Neural cell (in vitro differentiated cells): ENCODE measurements around the gene ACSM3. TPM values are rescaled to one million over a fixed set of nuclear protein-coding genes. Genes with fewer than 3 reads are reported as not detected.

ENCODE experiments used
- H2AFZ ChIP-seq: fragments of 200-600, 300-800 bp; sonication (generic), shearing (Covaris generic); 2 replicates; pipeline ENCODE4 v1.6.0; 2014; ENCODE audit warnings: low read depth, mild to moderate bottlenecking, antibody characterized with exemption, low read length, moderate library complexity
- H3F3A ChIP-seq: fragments of 200-600 bp; shearing (Covaris generic); 2 replicates; pipeline ENCODE4 v1.6.1; 2016; ENCODE audit warnings: mild to moderate bottlenecking, moderate library complexity, mixed read lengths, antibody characterized with exemption, low read length; ENCODE audit not compliant: insufficient read depth, poor library complexity, severe bottlenecking
- H3K27ac ChIP-seq: fragments of 200-600, 300-800 bp; sonication (generic), shearing (Covaris generic); 2 replicates; pipeline ENCODE4 v1.5.1; 2014; ENCODE audit warnings: mild to moderate bottlenecking, low read length, moderate library complexity
- H3K27me3 ChIP-seq: fragments of 300-800, 200-600 bp; sonication (generic), shearing (Covaris generic); 2 replicates; pipeline ENCODE4 v1.6.0; 2014; ENCODE audit warnings: mild to moderate bottlenecking, low read depth, low read length, moderate library complexity; ENCODE audit not compliant: insufficient read depth
- H3K36me3 ChIP-seq: fragments of 300-800, 200-600 bp; sonication (generic), shearing (Covaris generic); 2 replicates; pipeline ENCODE4 v1.5.1; 2014; ENCODE audit warnings: mild to moderate bottlenecking, antibody characterized with exemption, low read length, moderate library complexity; ENCODE audit not compliant: insufficient read depth
- H3K4me2 ChIP-seq: fragments of 300-800, 200-600 bp; sonication (generic), shearing (Covaris generic); 2 replicates; pipeline ENCODE4 v1.6.0; 2014; ENCODE audit warnings: mild to moderate bottlenecking, low read length
- H3K4me3 ChIP-seq: fragments of 300-800, 200-600 bp; sonication (generic), shearing (Covaris generic); 2 replicates; pipeline ENCODE4 v1.5.1; 2014; ENCODE audit warnings: mild to moderate bottlenecking, low read length, moderate library complexity
- H3K79me2 ChIP-seq: fragments of 200-600 bp; shearing (Covaris generic); replicated peaks from 2 replicates; pipeline ENCODE4 v1.6.0; 2014; ENCODE audit warnings: mild to moderate bottlenecking, low read length, moderate library complexity; ENCODE audit not compliant: insufficient read depth
- H3K9ac ChIP-seq: fragments of 300-800, 200-600 bp; sonication (generic), shearing (Covaris generic); 2 replicates; pipeline ENCODE4 v1.6.1; 2016; ENCODE audit warnings: mild to moderate bottlenecking, low read length, mixed read lengths
- H3K9me2 ChIP-seq: fragments of 200-600 bp; shearing (Covaris generic); 2 replicates; pipeline ENCODE4 v1.6.1; 2016; ENCODE audit warnings: mild to moderate bottlenecking, low read length, mixed read lengths; ENCODE audit not compliant: insufficient read depth
- H3K9me3 ChIP-seq: fragments of 200-600, 300-800 bp; sonication (generic), shearing (Covaris generic); 2 replicates; pipeline ENCODE4 v1.6.1; 2016; ENCODE audit warnings: mild to moderate bottlenecking, mixed run types, low read length, moderate library complexity, mixed read lengths
- H4K20me1 ChIP-seq: fragments of 200-600 bp; shearing (Covaris generic); 2 replicates; pipeline ENCODE4 v1.6.1; 2016; ENCODE audit warnings: mild to moderate bottlenecking, mixed run types; ENCODE audit not compliant: insufficient read depth
- EP300 ChIP-seq: fragments of 450-650 bp; conservative IDR thresholded peaks from 2 replicates; pipeline ENCODE4 v1.6.1; 2014; ENCODE audit warnings: antibody characterized with exemption, mild to moderate bottlenecking, moderate library complexity; ENCODE audit not compliant: poor library complexity, severe bottlenecking
- EZH2 ChIP-seq: fragments of 200-600, 300-800 bp; shearing (Covaris generic), sonication (generic); IDR thresholded peaks from 2 replicates; pipeline ENCODE4 v1.6.1; 2014; ENCODE audit warnings: antibody characterized with exemption, low read length, borderline replicate concordance, mild to moderate bottlenecking; ENCODE audit not compliant: insufficient read depth, poor library complexity, severe bottlenecking
- MXI1 ChIP-seq: fragments of 450-650 bp; conservative IDR thresholded peaks from 2 replicates; pipeline ENCODE4 v1.6.1; 2014; ENCODE audit warnings: antibody characterized with exemption, mild to moderate bottlenecking; ENCODE audit not compliant: poor library complexity, severe bottlenecking
- POLR2AphosphoS5 ChIP-seq: IDR thresholded peaks from 2 replicates; pipeline ENCODE4 v1.6.1; 2012
- RAD21 ChIP-seq: fragments of 450-650 bp; conservative IDR thresholded peaks from 2 replicates; pipeline ENCODE4 v1.6.1; 2014; ENCODE audit warnings: antibody characterized with exemption, mild to moderate bottlenecking, moderate library complexity
- SMC3 ChIP-seq: fragments of 450-650 bp; conservative IDR thresholded peaks from 2 replicates; pipeline ENCODE4 v1.6.1; 2014; ENCODE audit warnings: antibody characterized with exemption, mild to moderate bottlenecking, moderate library complexity; ENCODE audit not compliant: poor library complexity
- TAF1 ChIP-seq: IDR thresholded peaks from 2 replicates; pipeline ENCODE4 v1.6.1; 2012; ENCODE audit warnings: low read depth
- polyA plus RNA-seq: library from polyadenylated mRNA; depleted of rRNA; stranded (reverse); fragments of >200 nt; gene quantifications from 2 replicates; pipeline ENCODE4 v1.2.3, GENCODE V29; 2014
- TF ChIP-seq, protein P1 (sequence below): IDR thresholded peaks from 2 replicates; pipeline ENCODE4 v1.6.1; 2012; ENCODE audit warnings: borderline replicate concordance
- TF ChIP-seq, protein P2 (sequence below): fragments of 450-650 bp; IDR thresholded peaks from 2 replicates; pipeline ENCODE4 v1.5.1; 2014; ENCODE audit warnings: antibody characterized with exemption, mild to moderate bottlenecking, moderate library complexity; ENCODE audit not compliant: poor library complexity, severe bottlenecking

The ACSM3 gene
- polyA plus RNA-seq, 1 donor from 2014 or later: 0.57 TPM

DNA sequence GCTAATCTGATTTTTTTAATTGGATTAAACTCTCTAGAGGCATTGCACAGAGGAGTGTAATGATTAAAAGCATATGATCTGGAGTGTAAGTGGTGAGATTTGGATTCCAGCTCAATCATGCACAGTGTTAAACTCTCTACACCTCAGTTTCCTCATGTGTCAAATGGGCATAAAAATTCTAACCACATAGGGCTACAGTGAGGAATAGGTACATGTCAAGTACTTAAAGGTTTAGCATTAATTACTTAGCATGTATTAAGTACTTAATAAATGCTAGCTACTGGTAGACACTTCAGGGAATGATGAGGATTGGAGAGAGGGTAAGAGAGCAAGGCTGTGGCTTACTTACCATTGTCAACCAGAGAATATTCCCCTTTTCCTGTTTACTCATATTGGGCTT is 25.3 kb downstream of the ACSM3 start:
- Histone ChIP-seq H3F3A (no peaks in the 10 kb centered on the region), H3K79me2 (no peaks in the 10 kb centered on the region), H3K9ac (no peak overlapping the region), H3K9me3 (no peaks in the 10 kb centered on the region), H2AFZ (no peak overlapping the region), H3K27ac (no peak overlapping the region), H3K4me3 (no peak overlapping the region), H3K36me3 (no peaks in the 10 kb centered on the region), H3K9me2 (no peaks in the 10 kb centered on the region), H3K4me2 (no peak overlapping the region), H4K20me1 (no peaks in the 10 kb centered on the region), H3K27me3 (no peaks in the 10 kb centered on the region)
- TF ChIP-seq TAF1 (no peak), EP300 (no peak), SMC3 (no peak), POLR2AphosphoS5 (no peak), EZH2 (no peak), RAD21 (no peak), MXI1 (no peak)
- TF ChIP-seq, protein P1, sequence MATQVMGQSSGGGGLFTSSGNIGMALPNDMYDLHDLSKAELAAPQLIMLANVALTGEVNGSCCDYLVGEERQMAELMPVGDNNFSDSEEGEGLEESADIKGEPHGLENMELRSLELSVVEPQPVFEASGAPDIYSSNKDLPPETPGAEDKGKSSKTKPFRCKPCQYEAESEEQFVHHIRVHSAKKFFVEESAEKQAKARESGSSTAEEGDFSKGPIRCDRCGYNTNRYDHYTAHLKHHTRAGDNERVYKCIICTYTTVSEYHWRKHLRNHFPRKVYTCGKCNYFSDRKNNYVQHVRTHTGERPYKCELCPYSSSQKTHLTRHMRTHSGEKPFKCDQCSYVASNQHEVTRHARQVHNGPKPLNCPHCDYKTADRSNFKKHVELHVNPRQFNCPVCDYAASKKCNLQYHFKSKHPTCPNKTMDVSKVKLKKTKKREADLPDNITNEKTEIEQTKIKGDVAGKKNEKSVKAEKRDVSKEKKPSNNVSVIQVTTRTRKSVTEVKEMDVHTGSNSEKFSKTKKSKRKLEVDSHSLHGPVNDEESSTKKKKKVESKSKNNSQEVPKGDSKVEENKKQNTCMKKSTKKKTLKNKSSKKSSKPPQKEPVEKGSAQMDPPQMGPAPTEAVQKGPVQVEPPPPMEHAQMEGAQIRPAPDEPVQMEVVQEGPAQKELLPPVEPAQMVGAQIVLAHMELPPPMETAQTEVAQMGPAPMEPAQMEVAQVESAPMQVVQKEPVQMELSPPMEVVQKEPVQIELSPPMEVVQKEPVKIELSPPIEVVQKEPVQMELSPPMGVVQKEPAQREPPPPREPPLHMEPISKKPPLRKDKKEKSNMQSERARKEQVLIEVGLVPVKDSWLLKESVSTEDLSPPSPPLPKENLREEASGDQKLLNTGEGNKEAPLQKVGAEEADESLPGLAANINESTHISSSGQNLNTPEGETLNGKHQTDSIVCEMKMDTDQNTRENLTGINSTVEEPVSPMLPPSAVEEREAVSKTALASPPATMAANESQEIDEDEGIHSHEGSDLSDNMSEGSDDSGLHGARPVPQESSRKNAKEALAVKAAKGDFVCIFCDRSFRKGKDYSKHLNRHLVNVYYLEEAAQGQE: no peak
- TF ChIP-seq, protein P2, sequence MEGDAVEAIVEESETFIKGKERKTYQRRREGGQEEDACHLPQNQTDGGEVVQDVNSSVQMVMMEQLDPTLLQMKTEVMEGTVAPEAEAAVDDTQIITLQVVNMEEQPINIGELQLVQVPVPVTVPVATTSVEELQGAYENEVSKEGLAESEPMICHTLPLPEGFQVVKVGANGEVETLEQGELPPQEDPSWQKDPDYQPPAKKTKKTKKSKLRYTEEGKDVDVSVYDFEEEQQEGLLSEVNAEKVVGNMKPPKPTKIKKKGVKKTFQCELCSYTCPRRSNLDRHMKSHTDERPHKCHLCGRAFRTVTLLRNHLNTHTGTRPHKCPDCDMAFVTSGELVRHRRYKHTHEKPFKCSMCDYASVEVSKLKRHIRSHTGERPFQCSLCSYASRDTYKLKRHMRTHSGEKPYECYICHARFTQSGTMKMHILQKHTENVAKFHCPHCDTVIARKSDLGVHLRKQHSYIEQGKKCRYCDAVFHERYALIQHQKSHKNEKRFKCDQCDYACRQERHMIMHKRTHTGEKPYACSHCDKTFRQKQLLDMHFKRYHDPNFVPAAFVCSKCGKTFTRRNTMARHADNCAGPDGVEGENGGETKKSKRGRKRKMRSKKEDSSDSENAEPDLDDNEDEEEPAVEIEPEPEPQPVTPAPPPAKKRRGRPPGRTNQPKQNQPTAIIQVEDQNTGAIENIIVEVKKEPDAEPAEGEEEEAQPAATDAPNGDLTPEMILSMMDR: no peak

DNA sequence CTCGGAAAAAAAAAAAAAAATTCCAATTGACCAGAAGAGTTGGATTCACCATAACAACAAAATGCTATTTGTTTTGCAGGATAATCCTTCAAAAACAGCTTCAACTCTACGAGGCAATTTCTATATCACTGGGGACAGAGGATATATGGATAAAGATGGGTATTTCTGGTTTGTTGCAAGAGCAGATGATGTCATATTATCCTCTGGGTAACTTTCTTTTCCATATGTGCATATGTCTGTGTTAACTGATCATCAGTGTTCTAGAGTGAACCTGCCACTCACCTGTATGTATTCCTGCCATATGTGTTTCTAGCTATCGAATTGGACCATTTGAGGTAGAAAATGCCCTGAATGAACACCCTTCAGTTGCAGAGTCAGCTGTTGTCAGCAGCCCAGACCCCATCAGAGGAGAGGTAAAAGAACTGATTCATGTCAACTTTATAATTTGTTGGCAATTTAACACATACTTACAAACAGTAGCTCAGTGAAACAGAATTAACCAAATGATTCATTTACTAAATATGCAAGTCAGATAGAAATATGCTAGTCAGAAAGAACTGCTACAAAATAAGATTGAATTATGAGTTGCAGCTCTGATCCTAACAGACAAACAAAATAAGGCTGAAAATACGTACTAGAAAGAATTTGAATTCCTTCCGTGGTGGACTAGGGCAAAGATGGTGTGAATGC is 28.3 kb downstream of the ACSM3 start:
- Histone ChIP-seq H3K9me3 (no peaks in the 10 kb centered on the region), H3K4me3 (no peak overlapping the region), H3K9ac (no peak overlapping the region), H3K9me2 (no peaks in the 10 kb centered on the region), H3F3A (no peaks in the 10 kb centered on the region), H3K27ac (no peak overlapping the region), H3K27me3 (no peaks in the 10 kb centered on the region), H3K4me2 (no peak overlapping the region), H4K20me1 (no peaks in the 10 kb centered on the region), H3K36me3 (no peaks in the 10 kb centered on the region), H2AFZ (no peak overlapping the region), H3K79me2 (no peaks in the 10 kb centered on the region)
- TF ChIP-seq RAD21 (no peak), TAF1 (no peak), EP300 (no peak), EZH2 (no peak), POLR2AphosphoS5 (no peak), SMC3 (no peak), MXI1 (no peak)
- TF ChIP-seq, protein P2: no peak
- TF ChIP-seq, protein P1: no peak
